GM18502 (cell line): ENCODE measurements around the gene IQGAP3.

ENCODE experiments used
- ATAC-seq: cut with Tn5 transposase; IDR thresholded peaks from one replicate; pipeline ENCODE4 v1.9.1; 2021; ENCODE audit warnings: mild to moderate bottlenecking; ENCODE audit not compliant: unreplicated experiment, poor library complexity

IQGAP3 gene

GRCh38 chr1:156500793-156501506 lies 71.4 kb downstream of the IQGAP3 start:
- ATAC-seq, result peak; percentile 46

- peak; percentile 3 for ATAC-seq
These were observed 71.9 kb downstream of the IQGAP3 start, which contains the start of gene MEF2D for GRCh38 chr1:156500543-156500792. MEF2D (minus strand) TSS chr1:156500775; CDS start chr1:156483292, 17,483 bp downstream.

GRCh38 chr1:156499842-156500542 lies 72.4 kb downstream of the IQGAP3 start:
- ATAC-seq, result peak; percentile 1

GRCh38 chr1:156499194-156499841 lies 73.0 kb downstream of the IQGAP3 start:
- no peak for ATAC-seq

GRCh38 chr1:156498432-156499193 lies 73.8 kb downstream of the IQGAP3 start:
- no peak for ATAC-seq

GRCh38 chr1:156497743-156498431 lies 74.5 kb downstream of the IQGAP3 start:
- ATAC-seq, result no peak

- no peak for ATAC-seq
These were observed 75.2 kb downstream of the IQGAP3 start for GRCh38 chr1:156497078-156497742.

- no peak for ATAC-seq
These were observed 76.1 kb downstream of the IQGAP3 start for GRCh38 chr1:156496211-156496761.

- ATAC-seq, result no peak
These were observed 76.8 kb downstream of the IQGAP3 start for GRCh38 chr1:156495401-156496140.

GRCh38 chr1:156494309-156494895 lies 78.0 kb downstream of the IQGAP3 start:
- ATAC-seq, result no peak

GRCh38 chr1:156493742-156494141 lies 78.6 kb downstream of the IQGAP3 start:
- ATAC-seq, result no peak

GRCh38 chr1:156493154-156493631 lies 79.2 kb downstream of the IQGAP3 start:
- ATAC-seq, result no peak

- no peak for ATAC-seq
These were observed 79.7 kb downstream of the IQGAP3 start for GRCh38 chr1:156492591-156493080.

GRCh38 chr1:156492013-156492590 lies 80.3 kb downstream of the IQGAP3 start:
- no peak for ATAC-seq

GRCh38 chr1:156491151-156491949 lies 81.0 kb downstream of the IQGAP3 start:
- ATAC-seq, result no peak

- no peak for ATAC-seq
These were observed 81.8 kb downstream of the IQGAP3 start for GRCh38 chr1:156490401-156491032.

GRCh38 chr1:156489935-156490293 lies 82.5 kb downstream of the IQGAP3 start:
- no peak for ATAC-seq
